WTC11 (cell line): ENCODE data around the gene FAM53B. TPM values are rescaled to one million over a fixed set of nuclear protein-coding genes. Genes with fewer than 3 reads are reported as not detected.
A peak's percentile ranks its signal among the peaks of the same experiment; 100 is the strongest.

Experiments used
- ATAC-seq: fragments of 200-7000 bp; cut with Tn5 transposase; 2 replicates; pipeline ENCODE4 v1.10.0; 2021; ENCODE audit warnings: mild to moderate bottlenecking, moderate library complexity
- Bru-seq: library from RNA; stranded (reverse); fragments of 400-500 nt; gene quantifications from one replicate; lab custom pipeline; 2021; lab: Mats Ljungman, UMichigan
- CTCF ChIA-PET: fragments of 300-600 bp; sonication (Branson Sonifier 250); formaldehyde crosslinking; loops from one replicate; lab custom pipeline; 2021; ENCODE audit warnings: antibody characterized with exemption; lab: Charles Lee
- POLR2A ChIA-PET: fragments of 350-600 bp; sonication (Branson Sonifier 250); formaldehyde crosslinking; loops from one replicate; lab custom pipeline; 2021; ENCODE audit warnings: antibody characterized with exemption; lab: Charles Lee
- DNase-seq: peaks from one replicate; pipeline ENCODE4 v3.0.0; 2021; ENCODE audit warnings: low spot score
- H3K27ac Mint-ChIP-seq: 2 replicates; pipeline ENCODE4 v1.8.0; 2021; ENCODE audit warnings: mixed read lengths
- H3K27me3 Mint-ChIP-seq: 2 replicates; pipeline ENCODE4 v1.8.0; 2021; ENCODE audit warnings: low read depth, mild to moderate bottlenecking, moderate library complexity, mixed read lengths
- H3K36me3 Mint-ChIP-seq: 2 replicates; pipeline ENCODE4 v1.8.0; 2021; ENCODE audit warnings: mixed read lengths
- H3K4me1 Mint-ChIP-seq: 2 replicates; pipeline ENCODE4 v1.8.0; 2022; ENCODE audit warnings: mixed read lengths
- H3K4me3 Mint-ChIP-seq: 2 replicates; pipeline ENCODE4 v1.8.0; 2021; ENCODE audit warnings: mild to moderate bottlenecking, moderate library complexity, mixed read lengths
- H3K9me3 Mint-ChIP-seq: 2 replicates; pipeline ENCODE4 v1.8.0; 2021; ENCODE audit warnings: mixed read lengths
- AR ChIP-seq: fragments of 250-450 bp; sonication (Bioruptor Pico); IDR thresholded peaks from 2 replicates; pipeline ENCODE4 v1.9.0; 2021; ENCODE audit warnings: mild to moderate bottlenecking
- ATF1 ChIP-seq: sonication (generic); formaldehyde crosslinking; IDR thresholded peaks from 2 replicates; pipeline ENCODE4 v1.8.1; 2023; ENCODE audit warnings: mild to moderate bottlenecking, moderate library complexity, missing genetic modification reagents
- CBFB ChIP-seq: sonication (generic); formaldehyde crosslinking; IDR thresholded peaks from 2 replicates; pipeline ENCODE4 v1.8.1; 2022; ENCODE audit warnings: mild to moderate bottlenecking, low read depth, missing genetic modification reagents
- CTCF ChIP-seq: fragments of 200-600 bp; IDR thresholded peaks from 2 replicates; pipeline ENCODE4 v1.8.0; 2022; ENCODE audit warnings: antibody characterized with exemption
- ELF4 ChIP-seq: sonication (generic); formaldehyde crosslinking; IDR thresholded peaks from 2 replicates; pipeline ENCODE4 v1.8.1; 2022; ENCODE audit warnings: low read depth, mild to moderate bottlenecking, moderate library complexity, missing genetic modification reagents
- EMX1 ChIP-seq: fragments of 250-450 bp; sonication (Bioruptor Pico); IDR thresholded peaks from 2 replicates; pipeline ENCODE4 v1.8.0; 2021; ENCODE audit warnings: mild to moderate bottlenecking
- ESRRA ChIP-seq: sonication (generic); formaldehyde crosslinking; IDR thresholded peaks from 2 replicates; pipeline ENCODE4 v1.8.1; 2022; ENCODE audit warnings: mild to moderate bottlenecking, missing genetic modification reagents, borderline replicate concordance
- GRHL2 ChIP-seq: fragments of 250-450 bp; sonication (Bioruptor Pico); IDR thresholded peaks from 2 replicates; pipeline ENCODE4 v1.8.0; 2022; ENCODE audit warnings: mild to moderate bottlenecking, moderate library complexity; ENCODE audit not compliant: insufficient replicate concordance, severe bottlenecking
- JAZF1 ChIP-seq: fragments of 250-450 bp; sonication (Bioruptor Pico); IDR thresholded peaks from 2 replicates; pipeline ENCODE4 v1.9.0; 2021; ENCODE audit warnings: moderate library complexity, mild to moderate bottlenecking, inconsistent platforms
- PRDM15 ChIP-seq: sonication (generic); formaldehyde crosslinking; IDR thresholded peaks from 2 replicates; pipeline ENCODE4 v1.8.0; 2022; ENCODE audit warnings: missing genetic modification reagents
- SMAD3 ChIP-seq: sonication (generic); formaldehyde crosslinking; IDR thresholded peaks from 2 replicates; pipeline ENCODE4 v1.8.0; 2022; ENCODE audit warnings: missing genetic modification reagents, mild to moderate bottlenecking, borderline replicate concordance
- SP1 ChIP-seq: sonication (generic); formaldehyde crosslinking; conservative IDR thresholded peaks from 2 replicates; pipeline ENCODE4 v1.8.1; 2022; ENCODE audit warnings: missing genetic modification reagents
- TEAD1 ChIP-seq: sonication (generic); formaldehyde crosslinking; IDR thresholded peaks from 2 replicates; pipeline ENCODE4 v1.8.0; 2022; ENCODE audit warnings: mild to moderate bottlenecking, missing genetic modification reagents
- TP53 ChIP-seq: sonication (generic); formaldehyde crosslinking; IDR thresholded peaks from 2 replicates; pipeline ENCODE4 v1.8.1; 2023; ENCODE audit warnings: mild to moderate bottlenecking, missing genetic modification reagents
- ZNF317 ChIP-seq: sonication (generic); formaldehyde crosslinking; IDR thresholded peaks from 2 replicates; pipeline ENCODE4 v1.8.1; 2023; ENCODE audit warnings: low read depth, mild to moderate bottlenecking, moderate library complexity, missing genetic modification reagents, borderline replicate concordance
- ZNF423 ChIP-seq: fragments of 250-450 bp; sonication (Bioruptor Pico); IDR thresholded peaks from 2 replicates; pipeline ENCODE4 v2.1.2; 2022; ENCODE audit warnings: mild to moderate bottlenecking, moderate library complexity
- ZNF532 ChIP-seq: fragments of 250-450 bp; sonication (Bioruptor Pico); IDR thresholded peaks from 2 replicates; pipeline ENCODE4 v1.9.0; 2021; ENCODE audit warnings: mild to moderate bottlenecking, borderline replicate concordance
- long read RNA-seq, 3 experiments: library from RNA in 1 of 3; library from capped mRNA in 1 of 3; library from polyadenylated mRNA in 1 of 3; unstranded in 2 of 3; stranded (forward) in 1 of 3; transcript quantifications; one replicate each; pipeline ENCODE4 v2.0.0, GENCODE V29; 2021
- total RNA-seq: library from RNA; stranded (reverse); gene quantifications from 3 replicates; pipeline ENCODE4 v1.2.3, GENCODE V29; 2021

Gene FAM53B
- total RNA-seq (18.7 to 21.3 TPM (median 19.9 TPM) in 3 replicates), Bru-seq, nascent RNA (percentile 65 among the genes with signal in this experiment)
- long read RNA-seq, experiment 1, full-length matches to known transcripts: 5 of 41 reads
- long read RNA-seq, experiment 1, partial matches to known transcripts: 8 of 41 reads
- long read RNA-seq, experiment 1, other reads (novel, unspliced or antisense): 28 of 41 reads
- long read RNA-seq, experiment 2, full-length matches to known transcripts: 1 of 18 reads
- long read RNA-seq, experiment 2, partial matches to known transcripts: 0 of 18 reads
- long read RNA-seq, experiment 2, other reads (novel, unspliced or antisense): 17 of 18 reads
- long read RNA-seq, experiment 3: 0 reads

GRCh38 chr10:124744102-124745050 lies at the start of gene FAM53B:
FAM53B (minus strand) TSS chr10:124744378; CDS start chr10:124706713, 37,665 bp downstream.
- ATAC-seq: peak; percentile 59

GRCh38 chr10:124792998-124793352 lies 48.8 kb upstream of the FAM53B start:
- ChIA-PET POLR2A (no interaction called here), CTCF (interaction anchor here (0.6 kb wide), 1 partner anchor 161 kb away, joined by 3 read pairs; no protein-coding TSS in a partner anchor)
- no peaks in the 10 kb centered on the region; the same call in 1 of the 2 replicates for H3K27me3 Mint-ChIP-seq
- peak overlapping the region; percentile 68; the same call in 1 of the 2 replicates for H3K27ac Mint-ChIP-seq
- no peak for ATAC-seq
- H3K4me3 Mint-ChIP-seq: peak overlapping the region; percentile 97
- H3K36me3 Mint-ChIP-seq: peaks cover 8% of the 10 kb centered on the region
- H3K9me3 Mint-ChIP-seq: no peaks in the 10 kb centered on the region
- H3K4me1 Mint-ChIP-seq: peaks cover 8% of the 10 kb centered on the region
- no peak for DNase-seq
- TF ChIP-seq AR (no peak), ATF1 (CRISPR knock-in tag) (no peak), SMAD3 (CRISPR knock-in tag) (no peak), PRDM15 (CRISPR knock-in tag) (no peak), ZNF532 (no peak), ZNF317 (CRISPR knock-in tag) (no peak), GRHL2 (no peak), TEAD1 (CRISPR knock-in tag) (no peak), ESRRA (no peak), ZNF423 (no peak), TP53 (CRISPR knock-in tag) (no peak), ELF4 (CRISPR knock-in tag) (no peak), CBFB (CRISPR knock-in tag) (no peak), JAZF1 (CRISPR knock-in tag) (no peak)

More at GRCh38 chr10:124744102-124745050, at the start of gene FAM53B:
- peaks cover 5% of the 10 kb centered on the region; the same call in 1 of the 2 replicates for H3K36me3 Mint-ChIP-seq
- H3K9me3 Mint-ChIP-seq: no peaks in the 10 kb centered on the region
- peak within 1 kb of the TSS; percentile 71 for H3K27ac Mint-ChIP-seq
- CTCF ChIA-PET: interaction anchor here (0.9 to 1.4 kb wide), 2 partner anchors 12 to 203 kb away, joined by 4 to 6 read pairs; no protein-coding TSS in a partner anchor
- TF ChIP-seq SP1 (CRISPR knock-in tag): peak; percentile 40; the same call in 1 of the 2 replicates
- TF ChIP-seq EMX1 (CRISPR knock-in tag): peak; percentile 60; the same call in 1 of the 2 replicates
- no peak for TF ChIP-seq CTCF
- DNase-seq: peak; percentile 82
- H3K27me3 Mint-ChIP-seq: peaks cover 19% of the 10 kb centered on the region
- POLR2A ChIA-PET: no interaction called here
- peaks cover 44% of the 10 kb centered on the region for H3K4me1 Mint-ChIP-seq
- peak within 1 kb of the TSS; percentile 92 for H3K4me3 Mint-ChIP-seq
